OCI-LY1 (cell line): ENCODE data around the gene TIMM22.

Experiments used
- H2AFZ ChIP-seq: fragments of 200-600 bp; sonication (generic), shearing (Covaris generic); 2 replicates; pipeline ENCODE4 v1.6.0; 2014; ENCODE audit warnings: antibody characterized with exemption, mild to moderate bottlenecking, low read length
- H3F3A ChIP-seq: fragments of 200-600 bp; sonication (generic), shearing (Covaris generic); 2 replicates; pipeline ENCODE4 v1.6.0; 2014; ENCODE audit warnings: mild to moderate bottlenecking, antibody characterized with exemption, low read length, moderate library complexity; ENCODE audit not compliant: insufficient read depth
- H3K27ac ChIP-seq: fragments of 200-600 bp; sonication (generic); 2 replicates; pipeline ENCODE4 v1.5.1; 2014; ENCODE audit warnings: low read length, mixed run types, mild to moderate bottlenecking, low read depth; ENCODE audit not compliant: poor library complexity, severe bottlenecking
- H3K27me3 ChIP-seq: fragments of 200-600 bp; sonication (generic); 2 replicates; pipeline ENCODE4 v1.6.0; 2014; ENCODE audit warnings: antibody characterized with exemption, mild to moderate bottlenecking, low read length, moderate library complexity; ENCODE audit not compliant: insufficient read depth
- H3K36me3 ChIP-seq: fragments of 200-600 bp; sonication (generic); 2 replicates; pipeline ENCODE4 v1.6.1; 2014; ENCODE audit warnings: mild to moderate bottlenecking, antibody characterized with exemption, low read length, moderate library complexity, mixed read lengths; ENCODE audit not compliant: insufficient read depth
- H3K4me1 ChIP-seq: fragments of 200-600 bp; sonication (generic); 2 replicates; pipeline ENCODE4 v1.5.1; 2014; ENCODE audit warnings: mild to moderate bottlenecking, low read length, moderate library complexity; ENCODE audit not compliant: insufficient read depth, severe bottlenecking
- H3K4me2 ChIP-seq: fragments of 200-600 bp; sonication (generic), shearing (Covaris generic); 2 replicates; pipeline ENCODE4 v1.6.1; 2014; ENCODE audit warnings: low read length
- H3K4me3 ChIP-seq: fragments of 200-600 bp; sonication (generic); 2 replicates; pipeline ENCODE4 v1.5.1; 2014; ENCODE audit warnings: low read length, low read depth, mild to moderate bottlenecking, mixed read lengths; ENCODE audit not compliant: poor library complexity, severe bottlenecking
- H3K79me2 ChIP-seq: fragments of 200-600 bp; shearing (Covaris generic); 2 replicates; pipeline ENCODE4 v1.6.1; 2016; ENCODE audit warnings: mixed run types, low read length, mixed read lengths; ENCODE audit not compliant: insufficient read depth
- H3K9ac ChIP-seq: fragments of 200-600 bp; sonication (generic), shearing (Covaris generic); 2 replicates; pipeline ENCODE4 v1.6.1; 2014; ENCODE audit warnings: mild to moderate bottlenecking, low read length, mixed read lengths
- H3K9me2 ChIP-seq: fragments of 200-600 bp; sonication (generic), shearing (Covaris generic); 2 replicates; pipeline ENCODE4 v1.6.1; 2014; ENCODE audit warnings: low read depth, mild to moderate bottlenecking, low read length, mixed read lengths
- H3K9me3 ChIP-seq: fragments of 200-600 bp; shearing (Covaris generic); 2 replicates; pipeline ENCODE4 v1.6.1; 2014; ENCODE audit warnings: low read length, mixed read lengths
- H4K20me1 ChIP-seq: fragments of 200-600 bp; sonication (generic), shearing (Covaris generic); 2 replicates; pipeline ENCODE4 v1.6.0; 2016; ENCODE audit warnings: mild to moderate bottlenecking, low read length; ENCODE audit not compliant: insufficient read depth
- CTCF ChIP-seq: fragments of 200-600 bp; sonication (generic), shearing (Covaris generic); IDR thresholded peaks from 2 replicates; pipeline ENCODE4 v1.5.1; 2017; ENCODE audit warnings: mild to moderate bottlenecking, antibody characterized with exemption, low read length, moderate library complexity, mixed read lengths
- EZH2 ChIP-seq: fragments of 200-600 bp; sonication (generic), shearing (Covaris generic); IDR thresholded peaks from 2 replicates; pipeline ENCODE4 v1.8.0; 2017; ENCODE audit warnings: borderline replicate concordance, mixed run types, mild to moderate bottlenecking, antibody characterized with exemption, low read length, moderate library complexity, mixed read lengths

TIMM22 gene

DNA sequence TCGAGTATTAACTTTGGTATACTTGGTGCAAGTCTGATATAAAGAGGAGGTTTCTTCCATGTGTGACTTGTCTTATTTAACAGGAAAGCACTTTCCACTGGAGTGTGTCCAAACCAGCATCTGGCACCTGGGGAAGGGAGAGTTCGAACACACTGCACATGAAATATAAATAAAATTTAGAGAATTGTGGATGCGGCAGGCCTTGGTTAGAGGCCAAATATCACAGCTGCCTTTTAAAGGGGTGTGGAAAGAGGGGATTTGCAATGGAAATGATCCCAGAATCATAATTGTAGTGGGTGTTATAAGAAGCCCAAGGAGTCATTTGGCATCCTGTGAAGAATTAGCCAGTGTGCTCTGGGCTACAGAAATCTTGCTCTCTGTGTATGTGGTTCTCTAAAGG lies 13.0 kb upstream of the TIMM22 start:
- no peak overlapping the region for H3K4me2 ChIP-seq
- no peaks in the 10 kb centered on the region for H3F3A ChIP-seq
- no peaks in the 10 kb centered on the region for H3K9me3 ChIP-seq
- no peak for TF ChIP-seq CTCF
- TF ChIP-seq EZH2 = no peak
- peaks cover 8% of the 10 kb centered on the region for H3K4me1 ChIP-seq
- H2AFZ ChIP-seq = no peak overlapping the region
- no peak overlapping the region for H3K4me3 ChIP-seq
- H4K20me1 ChIP-seq = no peaks in the 10 kb centered on the region
- H3K79me2 ChIP-seq = no peaks in the 10 kb centered on the region
- no peaks in the 10 kb centered on the region for H3K27me3 ChIP-seq
- H3K27ac ChIP-seq = no peak overlapping the region
- H3K9ac ChIP-seq = no peak overlapping the region
- H3K36me3 ChIP-seq = no peaks in the 10 kb centered on the region
- H3K9me2 ChIP-seq = no peaks in the 10 kb centered on the region

GRCh38 chr17:986322-986929 lies 10.5 kb upstream of the TIMM22 start:
- no peaks in the 10 kb centered on the region for H3K4me1 ChIP-seq
- H3K4me2 ChIP-seq = no peak overlapping the region
- H4K20me1 ChIP-seq = no peaks in the 10 kb centered on the region
- no peaks in the 10 kb centered on the region for H3K9me3 ChIP-seq
- no peak overlapping the region for H3K4me3 ChIP-seq
- no peak overlapping the region for H2AFZ ChIP-seq
- no peaks in the 10 kb centered on the region for H3K36me3 ChIP-seq
- H3K79me2 ChIP-seq = no peaks in the 10 kb centered on the region
- no peaks in the 10 kb centered on the region for H3K27me3 ChIP-seq
- TF ChIP-seq EZH2 (no peak), CTCF (no peak)
- no peak overlapping the region for H3K27ac ChIP-seq
- H3K9me2 ChIP-seq = no peaks in the 10 kb centered on the region
- H3K9ac ChIP-seq = no peak overlapping the region
- H3F3A ChIP-seq = no peaks in the 10 kb centered on the region

- peaks cover 6% of the 10 kb centered on the region; the same call in 1 of the 2 replicates for H3K9me3 ChIP-seq
- no peak overlapping the region for H3K9ac ChIP-seq
- no peaks in the 10 kb centered on the region for H3K79me2 ChIP-seq
- no peak overlapping the region for H3K4me2 ChIP-seq
- H3K4me1 ChIP-seq = no peaks in the 10 kb centered on the region
- H3K4me3 ChIP-seq = no peak overlapping the region
- H3K36me3 ChIP-seq = no peaks in the 10 kb centered on the region
- H2AFZ ChIP-seq = no peak overlapping the region
- no peaks in the 10 kb centered on the region for H3F3A ChIP-seq
- no peak for TF ChIP-seq EZH2
- no peak for TF ChIP-seq CTCF
- no peaks in the 10 kb centered on the region for H3K27me3 ChIP-seq
- no peaks in the 10 kb centered on the region for H4K20me1 ChIP-seq
- no peaks in the 10 kb centered on the region for H3K9me2 ChIP-seq
- no peak overlapping the region for H3K27ac ChIP-seq
Measured at GRCh38 chr17:987931-988330, 9.0 kb upstream of the TIMM22 start.
